ENCODE data around the gene OPN3.

OPN3 gene

DNA sequence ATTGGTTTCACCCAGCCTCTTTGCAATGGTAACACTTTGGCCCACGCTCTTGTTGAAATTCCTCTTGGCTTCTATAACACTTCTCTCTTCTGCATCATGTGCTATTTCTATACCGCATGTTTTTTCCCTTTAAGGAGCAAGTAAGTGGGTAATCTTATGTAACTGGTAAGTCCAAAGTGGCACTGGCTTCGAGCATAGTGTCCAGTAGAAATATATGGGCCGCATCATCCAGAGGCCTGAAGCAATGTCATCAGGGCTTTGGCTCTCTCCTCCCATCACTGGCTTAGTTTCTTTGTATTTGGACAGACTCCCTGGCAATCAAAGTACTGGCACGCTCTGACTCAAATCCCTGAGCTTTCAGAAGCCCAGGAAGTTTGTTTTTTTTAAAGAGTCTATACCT is 17.5 kb downstream of the OPN3 start:
- DNase-seq (ENCODE audit: low read depth in 1 of 2, low spot score in 1 of 2), result no peak

DNA sequence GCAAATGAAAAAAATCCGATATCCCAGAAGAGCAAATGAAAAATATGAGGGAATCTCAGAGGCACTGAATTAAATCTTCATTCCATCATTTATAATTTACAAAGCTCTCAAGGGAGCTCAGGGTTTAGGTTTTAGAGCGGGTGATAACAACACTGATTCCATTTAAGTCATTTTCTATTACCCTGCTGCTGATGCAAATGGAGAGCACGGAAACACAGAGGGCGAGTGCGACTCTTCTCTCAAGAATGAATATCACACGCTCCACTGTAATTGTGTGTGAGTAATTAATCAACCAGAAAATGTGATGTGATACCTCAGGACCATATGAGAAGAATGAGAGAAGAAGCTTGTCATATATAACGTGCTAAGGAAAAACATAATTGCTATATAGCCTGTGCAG is 22.7 kb downstream of the OPN3 start:
- DNase-seq (ENCODE audit: low read depth in 1 of 2, low spot score in 1 of 2), result no peak

DNA sequence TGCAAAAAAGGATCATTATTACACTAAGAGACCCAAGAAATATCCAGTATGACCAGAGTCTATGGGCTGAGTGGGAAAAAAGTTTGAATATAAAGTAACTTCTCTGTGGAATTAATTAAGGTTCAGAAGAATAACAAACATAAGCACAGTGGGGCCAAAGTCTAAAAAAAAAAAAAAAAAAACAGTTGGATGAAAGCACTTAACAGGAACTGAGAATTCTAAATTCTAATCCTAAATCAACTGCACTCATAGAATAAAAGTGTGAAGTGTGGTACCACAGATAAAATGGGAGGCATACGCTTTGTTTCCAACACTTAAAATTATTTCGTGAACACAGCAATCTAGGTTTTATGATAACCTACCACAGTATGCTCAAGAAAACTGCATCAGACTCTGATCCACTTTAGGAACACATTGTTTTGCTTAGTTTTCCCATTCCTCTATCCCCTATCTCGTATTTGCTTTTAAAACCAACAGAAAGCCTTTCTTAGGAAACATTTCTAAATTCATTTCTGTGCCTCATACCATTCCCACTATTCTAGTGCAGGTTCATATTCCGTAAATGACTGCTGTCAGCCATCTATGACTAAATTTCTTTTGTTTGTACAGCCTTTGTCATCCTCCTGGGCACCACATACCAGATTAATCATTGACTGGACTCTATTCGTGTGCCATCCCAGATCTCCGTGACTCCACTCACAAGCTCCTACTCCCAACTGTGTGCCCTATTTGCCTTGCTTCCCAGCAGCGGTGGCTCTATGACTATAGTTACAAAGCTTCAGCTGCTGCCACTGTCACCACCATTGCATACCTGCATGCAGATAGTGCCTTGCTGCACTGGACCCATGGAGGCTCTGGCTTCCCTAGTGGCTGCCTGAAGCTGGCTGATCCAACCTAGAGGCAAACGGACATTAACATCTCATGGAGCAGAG is 24.9 kb downstream of the OPN3 start:
- no peak for DNase-seq (ENCODE audit: low read depth in 1 of 2, low spot score in 1 of 2)

DNA sequence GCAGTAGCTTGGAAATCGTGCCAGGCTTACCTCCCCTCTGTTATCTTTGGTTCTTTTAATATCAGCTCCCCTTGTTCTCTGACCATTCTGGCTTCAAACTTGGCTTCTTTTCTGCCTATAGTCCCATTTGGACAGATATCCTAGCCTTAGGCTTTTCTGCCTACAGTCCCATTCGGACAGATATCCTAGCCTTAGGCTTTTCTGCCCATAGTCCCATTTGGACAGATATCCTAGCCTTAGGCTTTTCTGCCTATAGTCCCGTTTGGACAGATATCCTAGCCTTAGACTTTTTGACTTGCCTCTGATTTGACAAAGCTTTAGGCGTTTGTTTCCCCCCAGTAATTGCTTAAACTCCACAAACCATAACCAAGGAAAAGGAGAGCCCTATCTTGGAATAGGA is 25.6 kb downstream of the OPN3 start:
- no peak for DNase-seq (ENCODE audit: low read depth in 1 of 2, low spot score in 1 of 2)

DNA sequence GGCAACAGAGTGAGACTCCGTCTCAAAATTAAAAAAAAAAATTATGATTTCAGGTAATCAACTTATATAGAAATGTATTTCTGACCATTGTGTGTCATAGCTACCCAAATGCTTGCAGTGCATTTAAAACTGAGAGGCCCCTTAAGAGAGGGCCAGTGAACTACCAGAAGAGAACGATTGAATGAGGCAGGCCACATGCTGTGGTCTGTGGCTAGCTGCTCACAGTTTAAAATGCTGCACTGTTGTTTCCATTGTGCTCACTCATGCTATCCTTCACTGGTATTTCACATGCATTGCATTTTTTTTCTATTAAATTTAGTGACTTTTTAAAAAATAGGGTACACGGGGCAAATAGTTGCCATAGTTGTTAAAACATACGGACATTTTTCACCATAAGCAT is 26.0 kb downstream of the OPN3 start:
- DNase-seq (ENCODE audit: low read depth in 1 of 2, low spot score in 1 of 2), result no peak

DNA sequence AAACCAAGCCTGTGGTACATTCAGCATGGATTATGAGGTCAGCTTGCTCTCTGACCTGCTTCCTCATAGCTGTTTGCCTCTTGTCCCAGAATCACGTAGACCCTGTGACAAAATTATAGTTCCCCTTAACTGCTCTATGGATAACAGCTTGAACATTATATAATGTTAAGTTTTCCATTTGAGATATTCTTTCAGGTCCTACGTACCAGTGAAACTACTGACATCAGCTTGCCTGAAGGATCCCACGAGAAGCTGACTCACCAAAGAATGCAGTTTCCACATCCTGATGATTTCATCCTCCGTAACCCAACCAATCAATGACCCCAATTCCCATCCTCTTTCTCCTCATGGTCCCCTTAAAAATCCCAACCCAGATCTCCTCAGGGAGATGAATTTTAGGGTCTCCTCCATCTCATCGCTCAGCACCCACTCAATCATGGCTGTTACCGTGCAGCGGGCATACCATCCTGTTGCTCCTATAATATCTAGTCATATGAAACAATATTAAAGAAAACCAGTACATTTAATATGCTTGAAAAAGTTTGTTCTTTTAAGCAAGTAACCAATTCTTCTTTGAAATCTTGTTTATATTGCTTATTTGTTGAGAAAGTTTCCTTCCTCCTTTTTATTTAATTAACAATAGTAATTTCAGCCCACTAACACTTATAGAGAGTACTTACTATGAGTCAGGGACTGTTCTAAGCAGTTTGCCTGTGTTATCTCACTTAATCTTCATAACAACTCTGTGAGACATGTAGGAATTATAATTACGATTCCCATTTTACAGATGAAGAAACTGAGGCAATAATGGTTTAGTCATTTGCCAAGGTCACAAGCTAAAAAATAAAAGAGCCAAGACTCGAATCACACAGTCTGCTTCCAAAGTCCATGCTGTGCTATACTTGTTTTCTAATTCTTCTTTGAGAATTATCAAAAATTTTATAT is 27.4 kb downstream of the OPN3 start:
- DNase-seq (ENCODE audit: low read depth in 1 of 2, low spot score in 1 of 2), result no peak

DNA sequence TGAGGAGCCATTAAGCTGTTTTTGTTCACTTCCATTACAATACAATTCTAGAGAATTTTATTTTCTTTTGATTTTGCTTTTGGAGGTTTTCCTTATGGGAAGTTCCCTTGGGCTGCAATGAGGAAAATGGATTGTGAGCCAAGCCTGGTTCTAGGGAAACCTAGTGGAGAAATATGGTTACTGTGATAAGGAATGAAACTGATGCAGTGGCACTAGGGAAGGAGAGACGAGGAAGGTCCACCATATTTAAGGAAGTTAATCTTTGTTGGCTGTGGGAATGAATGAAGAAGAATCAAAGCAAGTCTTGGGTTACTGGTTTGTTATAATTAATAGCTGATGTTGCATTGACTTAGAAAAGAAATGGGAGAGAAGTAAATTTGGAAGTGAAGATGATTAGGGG is 28.4 kb downstream of the OPN3 start:
- no peak for DNase-seq (ENCODE audit: low read depth in 1 of 2, low spot score in 1 of 2)

DNA sequence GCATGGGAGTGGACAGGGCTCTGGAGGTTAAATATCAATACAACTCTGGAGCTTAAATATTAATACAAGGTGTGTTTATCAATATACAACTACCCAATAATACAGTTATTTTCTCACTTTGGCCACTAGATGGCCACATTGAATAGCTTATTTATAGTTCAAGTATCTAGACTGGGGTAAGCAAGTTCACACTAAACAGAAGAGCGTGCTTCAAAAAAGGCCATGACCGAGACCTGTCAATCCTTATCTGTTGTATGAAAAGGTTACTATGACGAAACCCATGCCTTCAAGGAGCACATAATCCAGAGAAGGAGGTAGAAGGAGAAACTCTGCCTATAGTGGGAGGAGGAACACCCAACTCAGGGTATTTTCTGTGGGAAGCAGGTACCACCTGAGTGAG is 29.1 kb downstream of the OPN3 start:
- peak in 1 of 2 donors; percentile 14 for DNase-seq (ENCODE audit: low read depth in 1 of 2, low spot score in 1 of 2)

DNA sequence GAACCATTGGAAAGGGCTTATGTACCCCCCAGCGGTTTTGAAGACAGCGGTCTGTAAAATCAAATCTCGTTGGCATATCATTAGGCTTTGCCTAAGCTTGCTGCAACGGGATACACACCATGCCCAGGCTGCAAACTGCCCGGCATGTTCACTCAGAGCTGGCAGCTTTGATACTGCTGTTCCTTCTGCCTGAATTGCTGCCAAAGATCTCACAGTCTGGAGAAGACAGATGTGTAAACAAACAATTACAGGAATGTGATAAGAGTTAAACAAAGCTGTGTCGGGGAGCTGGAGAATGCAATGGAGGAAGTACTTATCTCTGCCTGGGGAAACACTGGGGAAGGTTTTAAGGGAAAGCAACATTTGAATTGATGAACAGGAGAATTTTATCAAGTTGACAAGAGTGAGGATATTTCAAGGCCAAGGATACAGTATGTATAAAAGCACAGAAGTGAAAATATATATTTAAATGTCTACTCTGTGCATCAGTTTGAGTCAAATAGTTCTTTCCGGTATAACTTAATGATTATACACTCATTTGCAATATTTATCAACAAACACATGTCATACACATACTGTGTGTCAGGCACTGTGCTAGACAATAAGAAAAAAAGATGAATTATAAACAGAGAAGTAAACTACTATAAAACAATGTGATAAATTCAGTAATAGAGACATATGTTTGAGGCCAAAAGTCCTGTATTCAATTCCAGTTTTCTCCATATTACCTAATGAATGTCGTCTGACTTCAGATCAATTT is 29.9 kb downstream of the OPN3 start:
- no peak for DNase-seq (ENCODE audit: low read depth in 1 of 2, low spot score in 1 of 2)

DNA sequence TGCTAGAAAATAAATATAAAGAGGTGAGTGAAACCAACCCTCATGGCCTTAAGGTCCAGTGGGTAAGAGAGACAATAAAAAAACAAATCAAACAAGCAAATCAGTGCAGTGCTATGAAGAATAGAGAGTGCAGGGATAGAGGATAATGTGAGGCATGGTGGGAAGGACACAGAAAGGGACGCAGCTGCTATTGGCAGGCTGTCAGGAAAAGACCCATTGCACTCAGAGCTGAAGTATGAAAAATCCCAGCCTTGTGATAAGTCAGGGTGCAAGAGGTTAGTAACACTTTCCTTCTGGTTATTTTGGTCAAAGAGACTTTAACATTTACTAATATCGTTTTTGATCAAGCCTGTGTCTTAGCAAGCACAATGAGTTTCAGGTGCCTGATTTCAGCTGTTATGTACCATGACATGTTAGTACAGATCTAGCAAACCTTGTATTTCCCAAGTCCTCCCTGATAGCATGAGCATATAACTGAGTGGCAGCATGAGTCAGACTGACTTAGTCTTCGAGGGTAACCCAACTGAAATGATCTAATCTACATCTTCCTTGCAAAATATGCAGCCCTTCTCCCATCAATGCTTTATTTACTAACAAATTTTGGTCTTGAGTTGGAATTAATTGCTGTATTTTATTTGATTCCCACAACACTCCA is 31.7 kb downstream of the OPN3 start:
- DNase-seq (ENCODE audit: low read depth in 1 of 2, low spot score in 1 of 2), result no peak

DNA sequence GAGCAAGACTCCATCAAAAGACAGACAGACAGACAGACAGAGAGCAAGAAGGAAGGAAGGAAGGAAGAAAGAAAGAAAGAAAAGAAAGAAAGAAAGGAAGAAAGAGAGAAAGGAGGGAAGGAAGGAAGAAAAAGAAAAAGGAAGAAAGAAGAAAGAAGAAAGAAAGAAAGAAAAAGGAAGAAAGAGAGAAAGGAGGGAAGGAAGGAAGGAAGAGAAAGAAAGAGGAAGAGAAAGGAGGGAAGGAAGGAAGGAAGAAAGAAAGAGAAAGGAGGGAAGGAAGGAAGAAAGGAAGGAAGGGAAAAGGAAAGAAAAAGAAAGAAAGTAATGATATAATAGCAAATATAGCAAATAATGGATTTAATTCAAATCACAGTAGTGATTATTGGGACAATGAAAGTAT is 32.7 kb downstream of the OPN3 start:
- no peak for DNase-seq (ENCODE audit: low read depth in 1 of 2, low spot score in 1 of 2)

DNA sequence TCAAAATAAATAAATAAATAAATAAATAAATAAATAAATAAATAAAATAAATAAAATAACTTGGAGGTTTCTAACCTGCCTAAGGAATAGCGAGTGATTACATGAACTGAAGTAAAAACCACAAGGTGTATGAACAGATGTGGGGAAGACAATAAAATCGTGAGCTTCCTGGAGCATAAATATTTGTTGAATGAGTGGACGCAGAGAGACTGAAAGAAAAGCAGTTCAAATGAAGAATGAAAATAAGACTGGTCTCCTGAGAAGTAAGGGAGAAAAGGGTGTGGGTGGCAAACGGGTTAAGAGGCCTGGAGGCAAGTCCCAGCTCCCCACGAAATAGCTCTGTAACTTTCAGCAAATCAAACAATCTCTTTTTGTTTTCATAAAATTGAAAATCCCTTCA is 33.6 kb downstream of the OPN3 start:
- DNase-seq (ENCODE audit: low read depth in 1 of 2, low spot score in 1 of 2), result no peak

DNA sequence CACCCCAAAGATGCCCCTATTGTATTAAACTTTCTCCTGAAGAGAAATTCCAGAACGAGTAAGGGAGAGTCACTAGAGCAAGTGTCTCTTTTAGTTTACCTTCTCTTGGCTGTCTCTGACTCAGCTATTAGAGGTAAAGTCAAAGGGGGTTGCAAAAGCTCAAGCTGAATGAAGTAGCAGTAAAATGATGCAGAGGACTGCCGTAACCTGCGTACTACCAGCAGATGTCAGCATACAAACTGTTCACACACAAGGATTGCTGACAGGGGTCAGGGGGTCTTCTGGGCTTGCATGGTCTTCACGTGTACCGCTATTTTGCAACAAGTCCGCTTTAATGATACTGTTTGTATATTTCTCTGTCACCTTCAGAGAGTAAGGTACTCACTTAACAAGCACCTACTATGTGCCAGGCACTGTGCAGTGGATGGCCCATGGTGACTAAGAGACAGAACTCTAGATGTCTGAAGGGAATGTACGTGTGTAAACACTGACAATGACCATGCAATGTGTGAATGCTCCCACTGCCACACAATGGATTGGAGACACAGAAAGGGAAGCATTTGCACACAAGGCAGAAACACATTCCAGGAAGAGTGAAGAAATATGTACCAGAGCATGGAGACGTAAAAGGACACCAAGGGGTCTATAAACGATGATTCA is 34.9 kb downstream of the OPN3 start:
- DNase-seq (ENCODE audit: low read depth in 1 of 2, low spot score in 1 of 2), result no peak

DNA sequence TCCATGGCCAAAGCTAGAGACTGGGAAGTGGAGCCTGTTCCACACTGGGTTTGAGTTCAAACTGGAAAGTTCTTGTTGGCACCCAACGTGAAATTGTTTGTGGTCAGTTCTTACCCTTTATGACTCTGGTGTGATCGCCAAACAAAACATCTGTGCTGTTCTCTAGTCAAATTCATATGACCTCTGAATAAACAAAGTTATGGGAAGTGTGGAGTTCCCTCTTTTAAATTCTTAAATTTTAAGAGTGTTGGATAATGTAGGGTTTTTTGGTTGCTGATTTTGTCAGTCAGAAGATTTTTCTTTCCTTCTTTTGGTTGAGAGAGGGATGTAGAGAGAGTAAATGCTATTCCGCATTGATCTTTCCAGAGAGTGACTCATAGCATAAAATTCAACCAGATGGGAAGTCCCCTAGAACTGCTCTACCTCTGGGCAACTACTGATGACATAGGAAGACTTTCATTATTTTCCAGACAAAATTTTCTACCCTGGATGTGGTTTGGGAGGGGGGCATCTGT is 36.4 kb downstream of the OPN3 start:
- no peak for DNase-seq (ENCODE audit: low read depth in 1 of 2, low spot score in 1 of 2)

DNA sequence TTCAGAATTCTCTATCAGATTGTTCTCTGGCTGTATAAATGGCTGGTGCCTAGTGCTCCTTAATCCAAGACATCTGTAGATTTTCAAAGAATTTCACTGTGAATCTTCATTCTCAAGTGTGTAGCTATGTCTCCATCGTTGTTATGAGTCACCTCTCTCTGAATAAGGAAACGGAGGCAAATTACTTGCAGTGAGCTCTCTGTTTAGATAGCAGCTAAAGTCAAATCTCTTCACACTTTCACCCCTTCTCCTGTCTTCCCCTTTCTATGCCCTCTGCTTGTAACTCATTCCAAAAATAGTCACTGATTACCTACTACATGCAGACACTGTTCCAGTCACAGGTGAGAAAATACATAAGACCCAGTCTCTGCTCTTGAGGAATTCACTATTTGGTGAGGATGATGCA is 39.7 kb downstream of the OPN3 start:
- no peak for DNase-seq (ENCODE audit: low read depth in 1 of 2, low spot score in 1 of 2)

DNA sequence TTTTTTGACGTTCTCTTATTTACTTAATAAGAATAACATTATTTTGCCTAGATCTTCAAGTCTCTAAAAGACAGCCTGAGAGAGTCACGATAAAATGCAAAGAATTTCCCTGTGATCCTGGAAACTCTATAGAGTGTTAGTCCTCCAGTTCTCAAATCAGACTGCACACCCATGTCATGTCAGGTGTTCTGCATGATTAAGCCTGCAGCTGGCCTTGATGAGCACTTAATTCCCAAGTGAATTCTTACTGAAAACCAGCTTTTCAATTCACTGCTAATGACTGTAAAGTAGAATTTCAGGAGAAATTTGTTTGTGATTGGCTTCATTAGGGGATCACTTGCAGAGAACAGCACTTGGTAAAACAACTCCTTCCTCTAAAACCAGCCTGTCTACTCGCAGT is 41.9 kb downstream of the OPN3 start:
- DNase-seq (ENCODE audit: low read depth in 1 of 2, low spot score in 1 of 2), result no peak

DNA sequence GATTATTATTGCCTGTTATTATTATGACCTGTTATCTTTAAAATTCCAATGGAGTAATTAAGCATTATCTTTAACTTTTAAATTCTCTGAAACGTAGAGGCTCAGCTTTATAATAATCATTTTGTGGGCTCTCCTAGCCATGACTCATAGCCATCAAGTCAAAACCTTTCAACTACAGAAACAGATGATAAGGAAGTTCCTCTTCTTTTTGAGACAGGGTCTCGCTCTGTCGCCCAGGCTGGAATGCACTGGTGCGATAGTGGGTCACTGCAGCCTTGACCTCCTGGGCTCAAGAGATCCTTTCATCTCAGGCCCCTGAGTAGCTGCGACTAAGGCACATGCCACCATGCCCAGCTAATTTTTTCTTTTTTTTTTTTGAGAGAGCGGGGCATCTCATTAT is 43.5 kb downstream of the OPN3 start:
- no peak for DNase-seq (ENCODE audit: low read depth in 1 of 2, low spot score in 1 of 2)

DNA sequence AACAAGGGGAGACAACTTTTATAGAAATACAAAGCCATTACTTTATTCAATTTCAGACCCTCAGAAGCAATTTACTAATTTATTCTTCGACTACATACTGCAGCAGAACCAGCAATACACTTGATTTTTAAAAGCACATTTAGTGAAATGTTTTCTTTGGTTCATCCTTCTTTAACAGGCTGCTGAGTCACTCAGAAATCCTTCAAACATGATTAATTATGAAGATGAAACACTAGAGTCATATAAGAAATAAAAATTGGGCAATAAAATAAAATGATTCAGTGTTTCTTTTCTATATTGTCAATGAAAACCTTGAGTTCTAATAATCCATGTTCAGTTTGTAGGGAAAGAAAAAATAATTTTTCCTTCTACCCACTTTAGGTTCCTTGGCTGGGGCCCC is 47.0 kb downstream of the OPN3 start:
- no peak for DNase-seq (ENCODE audit: low read depth in 1 of 2, low spot score in 1 of 2)

DNA sequence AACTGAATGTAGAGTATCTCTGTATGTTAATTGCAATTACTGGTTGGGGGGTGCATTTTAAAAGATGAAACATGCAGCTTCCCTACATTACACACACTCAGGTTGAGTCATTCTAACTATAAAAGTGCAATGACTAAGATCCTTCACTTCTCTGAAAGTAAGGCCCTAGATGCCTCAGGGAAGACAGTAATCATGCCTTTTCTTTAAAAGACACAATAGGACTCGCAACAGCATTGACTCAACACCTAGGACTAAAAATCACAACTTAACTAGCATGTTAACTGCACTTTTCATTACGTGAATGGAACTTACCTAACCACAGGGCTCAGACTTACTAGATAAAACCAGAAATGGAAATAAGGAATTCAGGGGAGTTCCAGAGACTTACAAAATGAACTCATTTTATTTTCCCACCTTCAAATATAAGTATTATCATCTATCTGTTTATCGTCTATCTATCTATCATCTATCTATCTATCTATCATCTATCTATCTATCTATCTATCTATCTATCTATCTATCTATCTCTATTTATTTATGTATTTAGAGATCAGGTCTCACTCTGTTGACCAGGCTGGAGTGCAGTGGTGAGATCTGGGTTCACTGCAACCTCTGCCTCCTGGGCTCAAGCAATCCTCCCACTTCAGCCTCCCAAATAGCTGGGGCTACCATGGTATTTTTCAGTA is 47.8 kb downstream of the OPN3 start:
- no peak for DNase-seq (ENCODE audit: low read depth in 1 of 2, low spot score in 1 of 2)

DNA sequence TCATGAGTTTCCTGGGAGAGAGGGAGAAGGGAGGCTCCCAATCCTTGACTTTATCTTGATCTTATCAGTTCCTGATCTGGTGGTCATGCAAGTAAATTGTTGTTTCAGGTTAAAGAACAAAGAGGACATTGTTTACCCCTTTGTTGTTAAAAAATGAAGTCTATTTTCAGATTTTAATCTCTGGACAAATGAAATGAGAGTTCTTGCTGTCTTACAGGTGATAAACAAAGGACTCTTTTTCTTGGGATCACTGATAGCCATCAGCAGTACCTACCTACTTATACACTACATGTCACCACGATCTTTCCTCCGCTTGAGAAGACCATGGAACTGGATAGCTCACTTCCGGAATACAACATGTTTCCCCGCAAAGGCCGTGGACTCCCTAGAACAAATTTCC is 48.4 kb downstream of the OPN3 start:
- DNase-seq (ENCODE audit: low read depth in 1 of 2, low spot score in 1 of 2), result no peak

Data from activated CD4-positive, alpha-beta T cell treated with anti-CD3 and anti-CD28 coated beads, Interleukin-2, amount 50 U/mL, for 24 hours (primary cell).